Caco-2 (cell line): Measurements from ENCODE around the gene GUK1. TPM values are rescaled to one million over a fixed set of nuclear protein-coding genes. Genes with fewer than 3 reads are reported as not detected.

ENCODE experiments used
- BruUV-seq: library from RNA; stranded (reverse); fragments of 400-500 nt; replicated peaks from 2 replicates; lab custom pipeline; 2021; lab: Mats Ljungman, UMichigan
- CTCF ChIA-PET: fragments of 300-600 bp; sonication (Branson Sonifier 250); formaldehyde crosslinking; loops from one replicate; lab custom pipeline; 2022; ENCODE audit warnings: antibody characterized with exemption; lab: Charles Lee
- POLR2A ChIA-PET: fragments of 300-600 bp; sonication (Branson Sonifier 250); formaldehyde crosslinking; loops from one replicate; lab custom pipeline; 2022; ENCODE audit warnings: antibody characterized with exemption; lab: Charles Lee
- DNase-seq, 2 experiments: peaks; one replicate each; pipeline versions ENCODE4 v3.0.0 to v3.0.0-alpha.2; 2020 to 2022
- H3K27me3 ChIP-seq: replicated peaks from 2 replicates; pipeline ENCODE4 v1.6.0; 2011; ENCODE audit warnings: low read length; ENCODE audit not compliant: control insufficient read depth, insufficient read depth
- H3K36me3 ChIP-seq: 2 replicates; pipeline ENCODE4 v1.5.1; 2011; ENCODE audit warnings: low read length; ENCODE audit not compliant: control insufficient read depth, insufficient read depth
- H3K4me1 ChIP-seq: fragments of 250-450 bp; sonication (Bioruptor Pico); 2 replicates; pipeline ENCODE4 v1.5.1; 2020; ENCODE audit warnings: mild to moderate bottlenecking
- H3K4me3 ChIP-seq: 2 replicates; pipeline ENCODE4 v1.5.1; 2011; ENCODE audit warnings: low read depth, mild to moderate bottlenecking, control low read depth, low read length
- H3K9me3 ChIP-seq: fragments of 250-450 bp; sonication (Bioruptor Pico); 2 replicates; pipeline ENCODE4 v1.5.1; 2020; ENCODE audit warnings: mild to moderate bottlenecking, moderate library complexity
- H3K27ac Mint-ChIP-seq: one replicate; pipeline ENCODE4 v1.8.0; 2022; ENCODE audit warnings: mixed read lengths; ENCODE audit not compliant: unreplicated experiment
- H3K27me3 Mint-ChIP-seq: one replicate; pipeline ENCODE4 v1.8.0; 2022; ENCODE audit warnings: mixed read lengths; ENCODE audit not compliant: insufficient read depth, unreplicated experiment
- H3K36me3 Mint-ChIP-seq: one replicate; pipeline ENCODE4 v1.8.0; 2022; ENCODE audit warnings: mild to moderate bottlenecking, mixed read lengths; ENCODE audit not compliant: insufficient read depth, unreplicated experiment
- H3K4me1 Mint-ChIP-seq: one replicate; pipeline ENCODE4 v1.8.0; 2022; ENCODE audit warnings: low read depth, mixed read lengths; ENCODE audit not compliant: unreplicated experiment
- H3K4me3 Mint-ChIP-seq: one replicate; pipeline ENCODE4 v1.8.0; 2022; ENCODE audit warnings: mild to moderate bottlenecking, moderate library complexity, mixed read lengths; ENCODE audit not compliant: unreplicated experiment
- H3K9me3 Mint-ChIP-seq: one replicate; pipeline ENCODE4 v1.8.0; 2022; ENCODE audit warnings: mixed read lengths; ENCODE audit not compliant: unreplicated experiment
- intact Hi-C: fragments of 100-400 bp; cut with micrococcal nuclease; formaldehyde crosslinking; loops from one replicate; pipeline ENCODE4 v1.10.0; 2022; ENCODE audit not compliant: unreplicated experiment
- total RNA-seq: library from RNA; stranded (reverse); gene quantifications from 2 replicates; pipeline ENCODE4 v1.2.3, GENCODE V29; 2022
- TF ChIP-seq, protein P1 (sequence below), 2 experiments: fragments of 200-600 bp in 1 of 2; IDR thresholded peaks; 1 replicate in 1 of 2; 2 replicates in 1 of 2; pipeline versions ENCODE4 v1.5.1 to v1.8.0; 2011 to 2022; ENCODE audit warnings: antibody characterized with exemption in 1 of 2, control low read depth in 1 of 2, inconsistent platforms in 1 of 2, low read depth in 1 of 2, low read length in 1 of 2, mild to moderate bottlenecking in 1 of 2, moderate library complexity in 1 of 2; ENCODE audit not compliant: insufficient read depth in 1 of 2, severe bottlenecking in 1 of 2, unreplicated experiment in 1 of 2

The GUK1 gene
- total RNA-seq, 1 experiment from 2014 or later, result 73.6 TPM

DNA sequence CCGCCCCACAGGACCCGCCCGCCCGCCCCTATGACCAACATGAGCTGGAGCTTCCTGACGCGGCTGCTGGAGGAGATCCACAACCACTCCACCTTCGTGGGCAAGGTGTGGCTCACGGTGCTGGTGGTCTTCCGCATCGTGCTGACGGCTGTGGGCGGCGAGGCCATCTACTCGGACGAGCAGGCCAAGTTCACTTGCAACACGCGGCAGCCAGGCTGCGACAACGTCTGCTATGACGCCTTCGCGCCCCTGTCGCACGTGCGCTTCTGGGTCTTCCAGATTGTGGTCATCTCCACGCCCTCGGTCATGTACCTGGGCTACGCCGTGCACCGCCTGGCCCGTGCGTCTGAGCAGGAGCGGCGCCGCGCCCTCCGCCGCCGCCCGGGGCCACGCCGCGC lies 17.6 kb downstream of the GUK1 start:
- Histone ChIP-seq H3K9me3 (no peaks in the 10 kb centered on the region), H3K27me3 (no peaks in the 10 kb centered on the region), H3K36me3 (no peaks in the 10 kb centered on the region), H3K4me3 (no peak overlapping the region), H3K4me1 (peaks cover 5% of the 10 kb centered on the region; the same call in 1 of the 2 replicates)
- CTCF ChIA-PET, result no interaction called here
- intact Hi-C loops, result no loop called here
- TF ChIP-seq, protein P1, sequence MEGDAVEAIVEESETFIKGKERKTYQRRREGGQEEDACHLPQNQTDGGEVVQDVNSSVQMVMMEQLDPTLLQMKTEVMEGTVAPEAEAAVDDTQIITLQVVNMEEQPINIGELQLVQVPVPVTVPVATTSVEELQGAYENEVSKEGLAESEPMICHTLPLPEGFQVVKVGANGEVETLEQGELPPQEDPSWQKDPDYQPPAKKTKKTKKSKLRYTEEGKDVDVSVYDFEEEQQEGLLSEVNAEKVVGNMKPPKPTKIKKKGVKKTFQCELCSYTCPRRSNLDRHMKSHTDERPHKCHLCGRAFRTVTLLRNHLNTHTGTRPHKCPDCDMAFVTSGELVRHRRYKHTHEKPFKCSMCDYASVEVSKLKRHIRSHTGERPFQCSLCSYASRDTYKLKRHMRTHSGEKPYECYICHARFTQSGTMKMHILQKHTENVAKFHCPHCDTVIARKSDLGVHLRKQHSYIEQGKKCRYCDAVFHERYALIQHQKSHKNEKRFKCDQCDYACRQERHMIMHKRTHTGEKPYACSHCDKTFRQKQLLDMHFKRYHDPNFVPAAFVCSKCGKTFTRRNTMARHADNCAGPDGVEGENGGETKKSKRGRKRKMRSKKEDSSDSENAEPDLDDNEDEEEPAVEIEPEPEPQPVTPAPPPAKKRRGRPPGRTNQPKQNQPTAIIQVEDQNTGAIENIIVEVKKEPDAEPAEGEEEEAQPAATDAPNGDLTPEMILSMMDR (IDR thresholded peaks at IDR 0.05; ENCODE audit: insufficient read depth in 1 of 2, low read depth in 1 of 2, low read length in 1 of 2, severe bottlenecking in 1 of 2, unreplicated experiment in 1 of 2), result no peak
- DNase-seq, result no peak
- H3K4me3 Mint-ChIP-seq, result no peak overlapping the region
- H3K9me3 Mint-ChIP-seq, result no peaks in the 10 kb centered on the region
- POLR2A ChIA-PET, result no interaction called here
- no peaks in the 10 kb centered on the region for H3K4me1 Mint-ChIP-seq
- peaks cover 8% of the 10 kb centered on the region for H3K36me3 Mint-ChIP-seq
- H3K27me3 Mint-ChIP-seq, result no peaks in the 10 kb centered on the region
- BruUV-seq, result no TSS peak
- no peak overlapping the region for H3K27ac Mint-ChIP-seq

DNA sequence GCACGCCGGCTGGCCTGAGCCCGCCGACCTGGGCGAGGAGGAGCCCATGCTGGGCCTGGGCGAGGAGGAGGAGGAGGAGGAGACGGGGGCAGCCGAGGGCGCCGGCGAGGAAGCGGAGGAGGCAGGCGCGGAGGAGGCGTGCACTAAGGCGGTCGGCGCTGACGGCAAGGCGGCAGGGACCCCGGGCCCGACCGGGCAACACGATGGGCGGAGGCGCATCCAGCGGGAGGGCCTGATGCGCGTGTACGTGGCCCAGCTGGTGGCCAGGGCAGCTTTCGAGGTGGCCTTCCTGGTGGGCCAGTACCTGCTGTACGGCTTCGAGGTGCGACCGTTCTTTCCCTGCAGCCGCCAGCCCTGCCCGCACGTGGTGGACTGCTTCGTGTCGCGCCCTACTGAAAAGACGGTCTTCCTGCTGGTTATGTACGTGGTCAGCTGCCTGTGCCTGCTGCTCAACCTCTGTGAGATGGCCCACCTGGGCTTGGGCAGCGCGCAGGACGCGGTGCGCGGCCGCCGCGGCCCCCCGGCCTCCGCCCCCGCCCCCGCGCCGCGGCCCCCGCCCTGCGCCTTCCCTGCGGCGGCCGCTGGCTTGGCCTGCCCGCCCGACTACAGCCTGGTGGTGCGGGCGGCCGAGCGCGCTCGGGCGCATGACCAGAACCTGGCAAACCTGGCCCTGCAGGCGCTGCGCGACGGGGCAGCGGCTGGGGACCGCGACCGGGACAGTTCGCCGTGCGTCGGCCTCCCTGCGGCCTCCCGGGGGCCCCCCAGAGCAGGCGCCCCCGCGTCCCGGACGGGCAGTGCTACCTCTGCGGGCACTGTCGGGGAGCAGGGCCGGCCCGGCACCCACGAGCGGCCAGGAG lies 18.3 kb downstream of the GUK1 start:
- H3K4me3 ChIP-seq, result no peak overlapping the region
- Mint-ChIP-seq H3K36me3 (peaks cover 5% of the 10 kb centered on the region), H3K4me3 (no peak overlapping the region), H3K9me3 (no peaks in the 10 kb centered on the region), H3K27me3 (no peaks in the 10 kb centered on the region), H3K27ac (no peak overlapping the region), H3K4me1 (no peaks in the 10 kb centered on the region)
- no TSS peak for BruUV-seq
- CTCF ChIA-PET, result no interaction called here
- H3K36me3 ChIP-seq, result no peaks in the 10 kb centered on the region
- H3K27me3 ChIP-seq, result no peaks in the 10 kb centered on the region
- POLR2A ChIA-PET, result no interaction called here
- TF ChIP-seq, protein P1 (IDR thresholded peaks at IDR 0.05; ENCODE audit: insufficient read depth in 1 of 2, low read depth in 1 of 2, low read length in 1 of 2, severe bottlenecking in 1 of 2, unreplicated experiment in 1 of 2), result no peak
- intact Hi-C loops, result no loop called here
- H3K9me3 ChIP-seq, result no peaks in the 10 kb centered on the region
- no peak for DNase-seq
- H3K4me1 ChIP-seq, result peaks cover 11% of the 10 kb centered on the region

DNA sequence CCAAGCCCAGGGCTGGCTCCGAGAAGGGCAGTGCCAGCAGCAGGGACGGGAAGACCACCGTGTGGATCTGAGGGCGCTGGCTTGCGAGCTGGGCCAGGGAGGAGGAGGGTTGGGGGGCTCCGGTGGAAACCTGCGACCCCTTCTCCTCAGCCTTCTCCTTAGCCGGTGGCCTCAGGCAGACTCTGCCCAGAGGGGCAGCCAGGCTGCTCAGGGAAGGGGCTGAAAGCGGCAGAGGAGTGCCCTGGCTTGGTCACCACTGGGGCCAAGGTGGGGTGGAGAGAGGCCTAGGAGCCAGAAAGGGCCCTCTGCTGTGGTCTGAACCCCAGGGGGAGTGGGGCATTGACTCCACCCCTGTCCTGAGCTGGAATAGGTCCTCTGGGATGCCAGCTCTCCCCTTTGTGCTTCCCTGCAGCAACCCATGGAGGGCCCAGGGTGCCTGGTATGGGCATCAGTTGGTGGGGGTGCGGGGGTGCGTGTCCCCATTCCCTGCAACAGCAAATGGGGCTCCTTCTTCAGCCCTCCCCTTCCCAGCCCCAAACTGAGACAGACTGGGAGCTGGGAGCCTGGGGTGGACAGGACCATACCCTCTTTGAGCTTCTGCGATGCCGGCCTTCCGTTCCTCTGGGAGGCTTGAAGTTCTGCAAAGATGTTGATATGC lies 19.1 kb downstream of the GUK1 start:
- intact Hi-C loops, result no loop called here
- DNase-seq, result no peak
- H3K36me3 Mint-ChIP-seq, result peaks cover 5% of the 10 kb centered on the region
- no TSS peak for BruUV-seq
- H3K4me1 Mint-ChIP-seq, result peaks cover 2% of the 10 kb centered on the region
- no peak overlapping the region for H3K27ac Mint-ChIP-seq
- no peak overlapping the region for H3K4me3 Mint-ChIP-seq
- POLR2A ChIA-PET, result no interaction called here
- Histone ChIP-seq H3K4me1 (peaks cover 11% of the 10 kb centered on the region), H3K36me3 (no peaks in the 10 kb centered on the region), H3K9me3 (no peaks in the 10 kb centered on the region), H3K27me3 (no peaks in the 10 kb centered on the region), H3K4me3 (no peak overlapping the region)
- CTCF ChIA-PET, result no interaction called here
- TF ChIP-seq, protein P1 (IDR thresholded peaks at IDR 0.05; ENCODE audit: insufficient read depth in 1 of 2, low read depth in 1 of 2, low read length in 1 of 2, severe bottlenecking in 1 of 2, unreplicated experiment in 1 of 2), result no peak
- H3K27me3 Mint-ChIP-seq, result no peaks in the 10 kb centered on the region
- H3K9me3 Mint-ChIP-seq, result no peaks in the 10 kb centered on the region
